Colonic mucosa (tissue), 4 donors: ENCODE results near the gene SND1. TPM values are rescaled to one million over a fixed set of nuclear protein-coding genes. Genes with fewer than 3 reads are reported as not detected.

Source experiments
- DNase-seq: peaks from one replicate; pipeline ENCODE4 v3.0.0-alpha.2; 2020
- H3K27ac ChIP-seq: fragments of 200-600 bp; one replicate; pipeline ENCODE4 v1.8.0; 2021
- H3K27me3 ChIP-seq: fragments of 200-600 bp; one replicate; pipeline ENCODE4 v1.8.0; 2021
- H3K36me3 ChIP-seq: fragments of 200-600 bp; one replicate; pipeline ENCODE4 v1.8.0; 2021
- H3K4me1 ChIP-seq: fragments of 200-600 bp; one replicate; pipeline ENCODE4 v1.8.0; 2021; ENCODE audit warnings: mild to moderate bottlenecking
- H3K4me3 ChIP-seq: fragments of 200-600 bp; one replicate; pipeline ENCODE4 v1.8.0; 2021
- H3K9ac ChIP-seq, 2 donors: one replicate each; pipeline ENCODE4 v1.7.0; 2013; ENCODE audit warnings: control low read depth in 2 of 2, low read depth in 2 of 2, low read length in 2 of 2
- H3K9me3 ChIP-seq: fragments of 200-600 bp; one replicate; pipeline ENCODE4 v1.8.0; 2021
- intact Hi-C: fragments of 100-400 bp; cut with DNase I; formaldehyde crosslinking; loops from one replicate; pipeline ENCODE4 v1.14.1; 2022
- total RNA-seq, 2 donors: library from RNA; stranded (reverse); fragmentation: NEBNext Ultra II Directional in 1 of 2; extraction: Animal tissue kit (Norgen Biotek cat#: 25700) in 1 of 2; gene quantifications; one replicate each; pipeline ENCODE4 v1.2.1, GENCODE V29; 2021
- TF ChIP-seq, protein P1 (sequence below): fragments of 200-600 bp; IDR thresholded peaks from one replicate; pipeline ENCODE4 v1.8.0; 2022; ENCODE audit warnings: antibody characterized with exemption, mild to moderate bottlenecking
- donor health status: healthy.
- donor health status: DM: no; HTN: no; CAD: no.
- donor health status: DM: no; HTN: no; CAD: no.

SND1 gene
- total RNA-seq, 2 donors from 2014 or later = 134 to 163 TPM

- Histone ChIP-seq H3K9ac (no peak overlapping the region), H3K36me3 (no peaks in the 10 kb centered on the region), H3K9me3 (no peaks in the 10 kb centered on the region), H3K4me3 (no peak overlapping the region), H3K27me3 (peaks cover 4% of the 10 kb centered on the region), H3K4me1 (no peaks in the 10 kb centered on the region), H3K27ac (no peak overlapping the region)
- TF ChIP-seq, protein P1, sequence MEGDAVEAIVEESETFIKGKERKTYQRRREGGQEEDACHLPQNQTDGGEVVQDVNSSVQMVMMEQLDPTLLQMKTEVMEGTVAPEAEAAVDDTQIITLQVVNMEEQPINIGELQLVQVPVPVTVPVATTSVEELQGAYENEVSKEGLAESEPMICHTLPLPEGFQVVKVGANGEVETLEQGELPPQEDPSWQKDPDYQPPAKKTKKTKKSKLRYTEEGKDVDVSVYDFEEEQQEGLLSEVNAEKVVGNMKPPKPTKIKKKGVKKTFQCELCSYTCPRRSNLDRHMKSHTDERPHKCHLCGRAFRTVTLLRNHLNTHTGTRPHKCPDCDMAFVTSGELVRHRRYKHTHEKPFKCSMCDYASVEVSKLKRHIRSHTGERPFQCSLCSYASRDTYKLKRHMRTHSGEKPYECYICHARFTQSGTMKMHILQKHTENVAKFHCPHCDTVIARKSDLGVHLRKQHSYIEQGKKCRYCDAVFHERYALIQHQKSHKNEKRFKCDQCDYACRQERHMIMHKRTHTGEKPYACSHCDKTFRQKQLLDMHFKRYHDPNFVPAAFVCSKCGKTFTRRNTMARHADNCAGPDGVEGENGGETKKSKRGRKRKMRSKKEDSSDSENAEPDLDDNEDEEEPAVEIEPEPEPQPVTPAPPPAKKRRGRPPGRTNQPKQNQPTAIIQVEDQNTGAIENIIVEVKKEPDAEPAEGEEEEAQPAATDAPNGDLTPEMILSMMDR = no peak
- no peak for DNase-seq
- intact Hi-C loops = no loop called here
Measured at GRCh38 chr7:128025819-128026218, 373.8 kb downstream of the SND1 start.

GRCh38 chr7:128026551-128026950 lies 374.6 kb downstream of the SND1 start:
- no peak overlapping the region for H3K4me3 ChIP-seq
- no peaks in the 10 kb centered on the region for H3K36me3 ChIP-seq
- DNase-seq = no peak
- peaks cover 4% of the 10 kb centered on the region for H3K27me3 ChIP-seq
- TF ChIP-seq, protein P1 = no peak
- no peaks in the 10 kb centered on the region for H3K4me1 ChIP-seq
- H3K9ac ChIP-seq = no peak overlapping the region
- intact Hi-C loops = no loop called here
- no peak overlapping the region for H3K27ac ChIP-seq
- no peaks in the 10 kb centered on the region for H3K9me3 ChIP-seq

DNA sequence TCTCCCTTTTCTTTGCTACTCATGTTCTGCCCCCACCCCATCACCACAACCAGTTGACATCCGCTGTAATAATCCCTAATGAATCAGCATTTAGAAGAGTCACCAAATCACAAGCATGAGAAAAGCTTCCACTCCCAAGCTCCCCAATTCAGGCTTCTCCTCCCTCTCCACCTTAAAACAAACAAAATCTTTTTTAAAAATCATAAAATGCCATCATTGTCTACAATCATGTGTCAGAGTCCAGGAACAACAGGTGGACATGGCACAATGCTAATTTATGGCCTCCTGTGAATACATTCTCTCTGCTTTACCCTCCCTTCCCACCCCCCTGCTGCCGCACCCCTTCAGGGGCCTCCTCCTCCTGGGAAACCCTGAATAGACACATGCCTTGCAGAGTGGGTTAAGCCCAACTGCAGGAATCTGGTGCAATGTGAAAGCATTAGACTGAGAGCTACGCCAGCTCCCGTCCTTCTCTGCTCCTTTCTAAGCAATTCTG lies 375.5 kb downstream of the SND1 start:
- no peak overlapping the region for H3K9ac ChIP-seq
- no peaks in the 10 kb centered on the region for H3K9me3 ChIP-seq
- intact Hi-C loops = no loop called here
- peaks cover 8% of the 10 kb centered on the region for H3K27me3 ChIP-seq
- peak; percentile 35 for DNase-seq
- TF ChIP-seq, protein P1 = no peak
- H3K4me3 ChIP-seq = no peak overlapping the region
- no peaks in the 10 kb centered on the region for H3K36me3 ChIP-seq
- no peaks in the 10 kb centered on the region for H3K4me1 ChIP-seq
- no peak overlapping the region for H3K27ac ChIP-seq

DNA sequence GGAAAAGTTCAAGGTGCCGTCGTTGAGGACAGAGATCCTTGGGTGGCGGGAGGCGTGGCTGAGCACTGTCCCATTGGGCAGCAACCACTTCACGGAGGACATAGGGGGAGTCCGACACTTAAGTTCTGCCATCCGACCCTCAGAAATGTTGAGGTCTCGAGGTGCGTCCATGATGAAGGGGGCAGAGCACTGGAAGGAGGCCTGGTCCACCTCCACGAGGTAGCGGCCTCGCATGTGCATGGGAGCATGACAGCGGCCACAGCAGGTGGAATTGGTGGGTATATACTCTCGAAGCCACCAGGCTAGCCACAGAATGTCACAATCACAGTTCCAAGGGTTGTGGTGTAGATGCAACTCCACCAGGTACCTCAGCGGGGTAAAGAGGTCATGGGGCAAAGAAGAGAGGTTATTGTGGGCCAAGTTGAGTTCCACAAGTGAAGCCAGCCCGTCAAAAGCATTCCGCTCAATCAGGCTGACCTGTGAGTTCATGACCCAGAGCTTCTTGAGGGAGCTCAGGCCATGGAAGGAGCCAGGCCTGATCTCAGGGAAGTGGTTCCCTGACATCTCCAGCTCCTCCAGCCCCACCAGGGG lies 377.5 kb downstream of the SND1 start:
- H3K27ac ChIP-seq = no peak overlapping the region
- no peaks in the 10 kb centered on the region for H3K9me3 ChIP-seq
- DNase-seq = no peak
- H3K9ac ChIP-seq = peak overlapping the region in 1 of 2 donors; percentile 18
- intact Hi-C loops = no loop called here
- no peak overlapping the region for H3K4me3 ChIP-seq
- H3K4me1 ChIP-seq = no peaks in the 10 kb centered on the region
- TF ChIP-seq, protein P1 = no peak
- H3K27me3 ChIP-seq = peaks cover 8% of the 10 kb centered on the region
- H3K36me3 ChIP-seq = no peaks in the 10 kb centered on the region

- no peak for DNase-seq
- intact Hi-C loops = loop anchor here (10.0 kb wide), 1 partner anchor 175 kb away; no protein-coding TSS in a partner anchor
- no peaks in the 10 kb centered on the region for H3K4me1 ChIP-seq
Measured at GRCh38 chr7:128030263-128030653, 378.3 kb downstream of the SND1 start.

More at GRCh38 chr7:128030263-128030653, 378.3 kb downstream of the SND1 start:
- H3K4me3 ChIP-seq = no peak overlapping the region
- H3K27me3 ChIP-seq = peaks cover 8% of the 10 kb centered on the region
- TF ChIP-seq, protein P1 = no peak
- no peak overlapping the region for H3K9ac ChIP-seq
- H3K36me3 ChIP-seq = no peaks in the 10 kb centered on the region
- H3K27ac ChIP-seq = no peak overlapping the region
- H3K9me3 ChIP-seq = no peaks in the 10 kb centered on the region
